RWPE2 (cell line): ENCODE measurements around the gene SLC47A2.
A peak's percentile ranks its signal among the peaks of the same experiment; 100 is the strongest.

Experiments
- ATAC-seq: fragments of 200-7000 bp; cut with Tn5 transposase; 3 replicates; pipeline ENCODE4 v1.9.1; 2021; ENCODE audit warnings: low read depth
- DNase-seq: peaks from one replicate; pipeline ENCODE4 v3.0.0-alpha.2; 2020; ENCODE audit warnings: low spot score
- H3K27ac ChIP-seq: fragments of 450-650 bp; 2 replicates; pipeline ENCODE4 v1.5.1; 2017; ENCODE audit warnings: mild to moderate bottlenecking; ENCODE audit not compliant: poor library complexity, severe bottlenecking
- H3K27me3 ChIP-seq: fragments of 250-450 bp; sonication (Bioruptor Pico); 2 replicates; pipeline ENCODE4 v1.5.1; 2021; ENCODE audit warnings: mild to moderate bottlenecking, moderate library complexity; ENCODE audit not compliant: insufficient read depth, poor library complexity, severe bottlenecking
- H3K36me3 ChIP-seq: fragments of 250-450 bp; sonication (Bioruptor Pico); 2 replicates; pipeline ENCODE4 v1.5.1; 2020; ENCODE audit warnings: low read depth, mild to moderate bottlenecking, moderate library complexity
- H3K4me1 ChIP-seq: fragments of 250-450 bp; sonication (Bioruptor Pico); 2 replicates; pipeline ENCODE4 v1.5.1; 2021; ENCODE audit warnings: mild to moderate bottlenecking, moderate library complexity; ENCODE audit not compliant: insufficient read depth, poor library complexity, severe bottlenecking
- H3K4me3 ChIP-seq: fragments of 250-450 bp; sonication (Bioruptor Pico); 2 replicates; pipeline ENCODE4 v1.5.1; 2021; ENCODE audit warnings: mild to moderate bottlenecking, moderate library complexity; ENCODE audit not compliant: severe bottlenecking
- H3K9me3 ChIP-seq: fragments of 250-450 bp; sonication (Bioruptor Pico); 2 replicates; pipeline ENCODE4 v1.5.1; 2021; ENCODE audit warnings: mild to moderate bottlenecking, moderate library complexity; ENCODE audit not compliant: severe bottlenecking
- CTCF ChIP-seq: fragments of 450-650 bp; IDR thresholded peaks from one replicate; pipeline ENCODE4 v1.5.1; 2017; ENCODE audit warnings: mild to moderate bottlenecking, moderate library complexity; ENCODE audit not compliant: poor library complexity, severe bottlenecking

The SLC47A2 gene

GRCh38 chr17:19709841-19710240, 6.5 kb downstream of the SLC47A2 start:
- ATAC-seq (no peak), DNase-seq (no peak)

DNA sequence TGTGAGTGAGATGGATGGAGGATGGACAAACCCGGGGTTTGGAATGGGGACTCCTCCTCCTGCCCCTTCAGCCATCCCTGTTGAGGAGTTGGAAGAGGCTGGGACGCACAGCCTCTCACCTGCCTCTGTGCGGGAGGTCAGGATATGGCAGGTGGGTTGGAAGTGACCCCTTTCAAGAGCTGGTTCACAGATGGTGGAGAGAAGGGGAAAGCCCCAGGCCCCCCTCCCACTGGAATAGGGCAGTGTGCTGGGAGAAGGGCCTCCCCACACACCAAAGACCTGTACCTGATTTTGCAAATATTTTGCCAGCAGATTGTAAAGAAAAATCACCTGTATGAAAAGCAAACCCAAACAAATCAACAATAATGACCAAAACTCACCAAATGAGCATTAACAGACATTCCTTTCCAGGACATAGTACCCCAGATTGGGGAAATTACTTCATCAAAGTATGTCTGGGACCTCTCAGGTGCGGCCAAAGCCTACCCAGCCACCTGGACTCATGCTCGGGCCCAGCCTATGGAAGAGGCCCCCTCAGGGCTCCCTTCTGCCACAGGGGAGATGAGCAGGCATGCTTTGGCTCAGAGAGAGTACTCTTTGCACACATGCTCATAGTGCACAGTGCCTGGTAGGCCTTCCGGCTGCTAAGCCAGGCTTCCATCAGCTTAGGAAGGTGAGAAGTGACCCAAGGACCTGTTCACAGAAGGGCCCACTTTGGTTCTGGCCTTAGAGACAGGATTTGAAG, 7.8 kb downstream of the SLC47A2 start:
- no peak overlapping the region for H3K27ac ChIP-seq
- no peaks in the 10 kb centered on the region for H3K9me3 ChIP-seq
- ATAC-seq (no peak), DNase-seq (no peak)
- TF ChIP-seq CTCF = no peak
- no peaks in the 10 kb centered on the region for H3K36me3 ChIP-seq
- H3K4me3 ChIP-seq = no peak overlapping the region
- H3K27me3 ChIP-seq = no peaks in the 10 kb centered on the region
- H3K4me1 ChIP-seq = peaks cover 13% of the 10 kb centered on the region

More at GRCh38 chr17:19709841-19710240, 6.5 kb downstream of the SLC47A2 start:
- Histone ChIP-seq H3K4me1 (peaks cover 13% of the 10 kb centered on the region), H3K27ac (no peak overlapping the region), H3K27me3 (no peaks in the 10 kb centered on the region), H3K4me3 (no peak overlapping the region), H3K9me3 (no peaks in the 10 kb centered on the region), H3K36me3 (no peaks in the 10 kb centered on the region)
- no peak for TF ChIP-seq CTCF

- H3K4me3 ChIP-seq = no peak overlapping the region
- no peaks in the 10 kb centered on the region for H3K27me3 ChIP-seq
- H3K36me3 ChIP-seq = no peaks in the 10 kb centered on the region
- no peaks in the 10 kb centered on the region for H3K9me3 ChIP-seq
- DNase-seq (no peak), ATAC-seq (no peak)
- TF ChIP-seq CTCF = no peak
- H3K27ac ChIP-seq = peak overlapping the region; percentile 44
- H3K4me1 ChIP-seq = peaks cover 13% of the 10 kb centered on the region
Observed at GRCh38 chr17:19707728-19708221, 8.6 kb downstream of the SLC47A2 start.

- H3K36me3 ChIP-seq = no peaks in the 10 kb centered on the region
- DNase-seq = no peak
- H3K27ac ChIP-seq = peak overlapping the region; percentile 44
Observed at GRCh38 chr17:19706791-19707727, 9.3 kb downstream of the SLC47A2 start.

More at GRCh38 chr17:19706791-19707727, 9.3 kb downstream of the SLC47A2 start:
- H3K4me1 ChIP-seq = peaks cover 13% of the 10 kb centered on the region
- H3K4me3 ChIP-seq = no peak overlapping the region
- peak; percentile 93 for ATAC-seq
- no peaks in the 10 kb centered on the region for H3K9me3 ChIP-seq
- TF ChIP-seq CTCF = no peak
- no peaks in the 10 kb centered on the region for H3K27me3 ChIP-seq
